DND-41 (cell line): ENCODE data around the gene OTOGL.

Experiments
- ATAC-seq: fragments of 200-7000 bp; cut with Tn5 transposase; 3 replicates; pipeline ENCODE4 v1.9.1; 2021; ENCODE audit warnings: low read depth; ENCODE audit not compliant: insufficient read depth
- DNase-seq: peaks from one replicate; pipeline ENCODE4 v3.0.0-alpha.2; 2020
- H2AFZ ChIP-seq: 2 replicates; pipeline ENCODE4 v1.6.0; 2012; ENCODE audit warnings: low read depth, low read length
- H3K27ac ChIP-seq: 2 replicates; pipeline ENCODE4 v1.5.1; 2012; ENCODE audit warnings: low read length, inconsistent platforms
- H3K27me3 ChIP-seq: fragments of 200-600 bp; sonication (generic); 2 replicates; pipeline ENCODE4 v1.6.0; 2012; ENCODE audit warnings: low read length, mild to moderate bottlenecking, inconsistent platforms; ENCODE audit not compliant: insufficient read depth, poor library complexity
- H3K36me3 ChIP-seq: 2 replicates; pipeline ENCODE4 v1.5.1; 2012; ENCODE audit warnings: low read length, inconsistent platforms; ENCODE audit not compliant: insufficient read depth
- H3K4me1 ChIP-seq: 2 replicates; pipeline ENCODE4 v1.5.1; 2012; ENCODE audit warnings: mild to moderate bottlenecking, low read length; ENCODE audit not compliant: insufficient read depth
- H3K4me2 ChIP-seq: 2 replicates; pipeline ENCODE4 v1.6.0; 2012; ENCODE audit warnings: mild to moderate bottlenecking, moderate library complexity, low read length, inconsistent platforms; ENCODE audit not compliant: insufficient read depth
- H3K4me3 ChIP-seq, 2 experiments: fragments of 200-600 bp in 1 of 2; shearing (Covaris generic) in 1 of 2; 2 replicates each; pipeline ENCODE4 v1.5.1; 2012 to 2016; ENCODE audit warnings: inconsistent platforms in 2 of 2, low read length in 2 of 2, mild to moderate bottlenecking in 2 of 2, low read depth in 1 of 2, moderate library complexity in 1 of 2
- H3K79me2 ChIP-seq: 2 replicates; pipeline ENCODE4 v1.6.0; 2012; ENCODE audit warnings: low read length, inconsistent platforms; ENCODE audit not compliant: insufficient read depth
- H3K9ac ChIP-seq: 2 replicates; pipeline ENCODE4 v1.6.0; 2012; ENCODE audit warnings: low read depth, mild to moderate bottlenecking, inconsistent platforms, low read length, moderate library complexity
- H3K9me3 ChIP-seq: 2 replicates; pipeline ENCODE4 v1.5.1; 2012; ENCODE audit warnings: low read length, moderate library complexity, mild to moderate bottlenecking, inconsistent platforms; ENCODE audit not compliant: insufficient read depth, severe bottlenecking
- H4K20me1 ChIP-seq: 2 replicates; pipeline ENCODE4 v1.6.0; 2012; ENCODE audit warnings: low read length; ENCODE audit not compliant: insufficient read depth
- CTCF ChIP-seq: IDR thresholded peaks from 2 replicates; pipeline ENCODE4 v1.5.1; 2012; ENCODE audit warnings: borderline replicate concordance, low read length, moderate library complexity, mild to moderate bottlenecking; ENCODE audit not compliant: poor library complexity, severe bottlenecking; ENCODE audit errors: extremely low read depth
- EZH2 ChIP-seq: IDR thresholded peaks from 3 replicates; pipeline ENCODE4 v1.6.1; 2012; ENCODE audit warnings: borderline replicate concordance, low read depth, mild to moderate bottlenecking, moderate library complexity, low read length, inconsistent platforms; ENCODE audit not compliant: severe bottlenecking

Gene OTOGL

GRCh38 chr12:80400571-80400991 is 301.2 kb downstream of the OTOGL start:
- no peak overlapping the region for H3K4me3 ChIP-seq
- no peak overlapping the region for H2AFZ ChIP-seq

GRCh38 chr12:80401191-80401590 is 301.9 kb downstream of the OTOGL start:
- Histone ChIP-seq H3K4me3 (no peak overlapping the region), H3K9ac (no peak overlapping the region), H3K4me2 (no peak overlapping the region), H3K27ac (no peak overlapping the region), H3K79me2 (no peaks in the 10 kb centered on the region), H3K27me3 (no peaks in the 10 kb centered on the region), H4K20me1 (no peaks in the 10 kb centered on the region), H3K9me3 (no peaks in the 10 kb centered on the region), H2AFZ (no peak overlapping the region), H3K4me1 (no peaks in the 10 kb centered on the region), H3K36me3 (no peaks in the 10 kb centered on the region)
- ATAC-seq (no peak), DNase-seq (no peak)
- no peak for TF ChIP-seq EZH2
- TF ChIP-seq CTCF, result no peak

More at GRCh38 chr12:80400571-80400991, 301.2 kb downstream of the OTOGL start:
- Histone ChIP-seq H3K9me3 (no peaks in the 10 kb centered on the region), H3K4me1 (no peaks in the 10 kb centered on the region), H4K20me1 (no peaks in the 10 kb centered on the region), H3K79me2 (no peaks in the 10 kb centered on the region), H3K4me2 (no peak overlapping the region), H3K27ac (no peak overlapping the region), H3K9ac (no peak overlapping the region), H3K27me3 (no peaks in the 10 kb centered on the region), H3K36me3 (no peaks in the 10 kb centered on the region)
- no peak for DNase-seq
- TF ChIP-seq CTCF, result no peak
- TF ChIP-seq EZH2, result no peak
- ATAC-seq, result no peak

GRCh38 chr12:80404629-80405028 is 305.3 kb downstream of the OTOGL start:
- H3K9me3 ChIP-seq, result no peaks in the 10 kb centered on the region
- H2AFZ ChIP-seq, result no peak overlapping the region
- H3K27ac ChIP-seq, result no peak overlapping the region
- no peaks in the 10 kb centered on the region for H3K79me2 ChIP-seq
- DNase-seq, result no peak
- no peak for ATAC-seq
- H3K4me1 ChIP-seq, result no peaks in the 10 kb centered on the region
- H3K27me3 ChIP-seq, result no peaks in the 10 kb centered on the region
- H3K9ac ChIP-seq, result no peak overlapping the region
- TF ChIP-seq EZH2 (no peak), CTCF (no peak)
- no peak overlapping the region for H3K4me2 ChIP-seq
- H3K36me3 ChIP-seq, result no peaks in the 10 kb centered on the region
- no peak overlapping the region for H3K4me3 ChIP-seq
- H4K20me1 ChIP-seq, result no peaks in the 10 kb centered on the region

GRCh38 chr12:80406253-80406652 is 306.9 kb downstream of the OTOGL start:
- TF ChIP-seq EZH2, result no peak
- TF ChIP-seq CTCF, result no peak
- DNase-seq, result no peak
- Histone ChIP-seq H3K9ac (no peak overlapping the region), H3K9me3 (no peaks in the 10 kb centered on the region), H3K4me3 (no peak overlapping the region), H3K4me1 (no peaks in the 10 kb centered on the region), H3K4me2 (no peak overlapping the region), H4K20me1 (no peaks in the 10 kb centered on the region), H2AFZ (no peak overlapping the region), H3K27ac (no peak overlapping the region), H3K36me3 (no peaks in the 10 kb centered on the region), H3K79me2 (no peaks in the 10 kb centered on the region), H3K27me3 (no peaks in the 10 kb centered on the region)
- no peak for ATAC-seq
